Fibroblast of villous mesenchyme (primary cell): Measurements from ENCODE around the gene ASF1B. TPM values are rescaled to one million over a fixed set of nuclear protein-coding genes. Genes with fewer than 3 reads are reported as not detected.

Source experiments
- DNase-seq: peaks from one replicate; pipeline ENCODE4 v3.0.0-alpha.2; 2010; ENCODE audit warnings: low read depth
- H3K4me3 ChIP-seq: 2 replicates; pipeline ENCODE4 v1.5.1; 2011; ENCODE audit warnings: low read depth, mild to moderate bottlenecking, low read length
- total RNA-seq: library from RNA; depleted of rRNA; stranded (reverse); fragments of >200 nt; gene quantifications from 2 replicates; pipeline ENCODE4 v1.2.3, GENCODE V29; 2012
- TF ChIP-seq, protein P1 (sequence below): IDR thresholded peaks from 2 replicates; pipeline ENCODE4 v1.5.1; 2012; ENCODE audit warnings: low read depth, mild to moderate bottlenecking, low read length; ENCODE audit not compliant: insufficient read depth

The ASF1B gene
- total RNA-seq, 1 donor: 8.2 TPM

DNA sequence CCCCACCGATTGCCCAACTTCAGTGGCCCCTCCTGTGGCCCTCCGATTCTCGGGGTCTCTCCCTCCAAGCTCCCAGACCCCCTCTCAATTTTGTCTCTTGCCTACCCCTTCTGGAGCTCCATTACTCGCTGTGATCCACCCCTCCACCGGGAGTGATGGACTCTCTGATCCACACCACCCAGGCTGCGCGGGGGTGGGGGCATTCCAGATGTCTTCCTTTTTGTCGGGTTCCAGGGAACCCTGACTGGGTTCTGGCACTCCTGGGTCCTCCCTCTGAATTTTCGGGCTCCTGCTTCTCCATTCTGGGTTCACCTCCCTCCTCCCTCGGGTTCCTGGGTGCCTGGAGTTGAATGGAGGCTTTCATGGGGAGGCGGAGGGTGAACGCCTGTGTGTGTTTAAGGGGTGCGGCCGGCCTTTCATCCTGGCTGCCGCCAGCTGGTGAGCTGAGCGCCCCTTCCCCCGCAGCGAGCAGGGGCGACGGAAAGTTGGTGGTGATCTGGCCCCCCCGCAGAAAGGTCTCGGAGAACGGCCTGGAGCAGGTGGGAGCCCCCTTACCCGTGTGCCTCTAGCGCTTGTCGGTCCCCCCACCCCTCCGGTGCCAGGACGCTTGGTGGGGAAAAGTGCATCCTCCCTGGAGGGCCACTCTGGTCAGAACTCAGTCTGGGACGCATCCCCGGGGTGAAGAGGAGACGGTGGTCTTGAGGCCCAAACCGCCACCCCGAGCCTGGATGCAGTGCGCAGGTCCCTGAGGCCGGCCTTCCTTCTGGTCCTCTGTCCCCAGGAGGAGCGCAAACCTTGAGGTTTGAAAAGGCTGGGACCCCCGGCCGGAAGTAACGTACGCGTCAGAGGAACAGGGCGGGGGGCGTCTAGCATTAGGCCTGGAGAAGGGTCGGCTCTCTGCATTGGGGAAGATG lies 62.2 kb downstream of the ASF1B start:
- TF ChIP-seq, protein P1, sequence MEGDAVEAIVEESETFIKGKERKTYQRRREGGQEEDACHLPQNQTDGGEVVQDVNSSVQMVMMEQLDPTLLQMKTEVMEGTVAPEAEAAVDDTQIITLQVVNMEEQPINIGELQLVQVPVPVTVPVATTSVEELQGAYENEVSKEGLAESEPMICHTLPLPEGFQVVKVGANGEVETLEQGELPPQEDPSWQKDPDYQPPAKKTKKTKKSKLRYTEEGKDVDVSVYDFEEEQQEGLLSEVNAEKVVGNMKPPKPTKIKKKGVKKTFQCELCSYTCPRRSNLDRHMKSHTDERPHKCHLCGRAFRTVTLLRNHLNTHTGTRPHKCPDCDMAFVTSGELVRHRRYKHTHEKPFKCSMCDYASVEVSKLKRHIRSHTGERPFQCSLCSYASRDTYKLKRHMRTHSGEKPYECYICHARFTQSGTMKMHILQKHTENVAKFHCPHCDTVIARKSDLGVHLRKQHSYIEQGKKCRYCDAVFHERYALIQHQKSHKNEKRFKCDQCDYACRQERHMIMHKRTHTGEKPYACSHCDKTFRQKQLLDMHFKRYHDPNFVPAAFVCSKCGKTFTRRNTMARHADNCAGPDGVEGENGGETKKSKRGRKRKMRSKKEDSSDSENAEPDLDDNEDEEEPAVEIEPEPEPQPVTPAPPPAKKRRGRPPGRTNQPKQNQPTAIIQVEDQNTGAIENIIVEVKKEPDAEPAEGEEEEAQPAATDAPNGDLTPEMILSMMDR: no peak
- H3K4me3 ChIP-seq: peak overlapping the region; percentile 71
- DNase-seq: no peak

DNA sequence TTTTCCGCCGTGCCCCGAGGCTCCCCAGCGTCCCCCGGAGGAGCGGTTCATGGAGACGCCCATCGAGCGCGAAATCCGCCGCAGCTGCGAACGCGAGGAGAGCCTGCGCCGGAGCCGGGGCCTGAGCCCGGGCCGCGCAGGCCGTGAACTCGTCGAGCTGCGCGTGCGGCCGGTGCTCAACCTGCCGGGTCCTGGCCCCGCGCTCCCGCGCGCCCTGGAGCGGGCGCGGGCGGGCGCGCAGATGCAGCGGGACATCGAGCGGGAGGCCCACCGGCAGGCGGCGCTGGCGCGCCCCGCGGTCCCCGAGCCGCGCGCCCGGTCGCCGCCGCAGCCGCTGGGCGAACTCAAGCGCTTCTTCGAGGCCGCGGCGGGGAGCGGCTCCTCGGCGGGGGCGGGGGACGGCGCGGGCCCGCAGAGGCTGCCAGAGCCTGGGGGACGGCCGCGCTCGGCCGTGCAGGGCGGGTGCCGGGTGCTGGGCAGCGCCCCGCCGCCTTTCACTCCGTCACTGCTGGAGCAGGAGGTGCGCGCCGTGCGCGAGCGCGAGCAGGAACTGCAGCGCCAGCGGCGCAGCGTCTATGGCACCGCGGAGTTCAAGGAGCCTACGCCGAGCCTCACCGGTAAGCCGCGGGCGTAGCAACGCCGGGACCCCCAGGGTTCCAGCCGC lies 63.0 kb downstream of the ASF1B start:
- H3K4me3 ChIP-seq: peak overlapping the region; percentile 71
- TF ChIP-seq, protein P1: no peak
- peak; percentile 78 for DNase-seq

DNA sequence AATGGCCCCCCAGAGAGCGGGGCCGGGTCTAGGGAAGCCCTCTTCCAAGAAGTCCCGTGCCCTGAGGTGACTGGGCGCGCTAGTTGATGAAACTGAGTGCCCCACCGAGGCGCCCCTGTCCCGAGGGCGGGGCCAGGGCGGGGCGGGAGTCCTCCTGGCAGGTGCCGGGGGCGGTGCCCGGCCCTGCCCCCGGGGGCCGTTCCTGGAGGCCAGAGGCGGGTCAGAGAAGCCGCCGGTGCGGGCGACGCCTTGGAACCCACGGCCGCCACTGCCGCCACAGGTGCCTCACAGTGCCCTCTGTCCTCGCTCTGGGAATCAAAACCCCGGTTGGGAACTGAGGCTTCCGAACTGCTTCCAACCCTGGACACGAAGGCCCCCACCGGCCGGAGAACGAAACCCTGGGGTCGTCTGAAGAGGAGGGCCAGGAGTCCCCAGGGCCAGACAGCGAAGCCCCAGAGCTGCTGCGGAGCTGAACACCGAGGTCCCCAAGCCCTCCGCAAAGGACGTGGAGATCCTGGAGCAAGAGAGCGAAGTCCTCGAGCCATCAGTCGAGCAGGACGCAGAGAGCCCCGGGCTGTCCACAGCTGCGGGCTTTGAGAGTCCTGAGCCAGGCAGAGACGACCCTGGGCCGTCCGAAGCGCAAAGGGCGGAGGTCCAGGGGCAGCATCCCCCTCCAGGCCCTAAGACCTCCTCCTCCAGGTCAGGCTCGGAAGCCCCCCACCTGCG lies 63.7 kb downstream of the ASF1B start, which contains the start of gene MISP3:
Gene MISP3 (plus strand): TSS at position 252 of the 726 bp plus-strand sequence. CDS start 524 bp downstream, outside the sequence.
- TF ChIP-seq, protein P1: no peak
- peak; percentile 53 for DNase-seq
- peak within 1 kb of the TSS; percentile 71 for H3K4me3 ChIP-seq

DNA sequence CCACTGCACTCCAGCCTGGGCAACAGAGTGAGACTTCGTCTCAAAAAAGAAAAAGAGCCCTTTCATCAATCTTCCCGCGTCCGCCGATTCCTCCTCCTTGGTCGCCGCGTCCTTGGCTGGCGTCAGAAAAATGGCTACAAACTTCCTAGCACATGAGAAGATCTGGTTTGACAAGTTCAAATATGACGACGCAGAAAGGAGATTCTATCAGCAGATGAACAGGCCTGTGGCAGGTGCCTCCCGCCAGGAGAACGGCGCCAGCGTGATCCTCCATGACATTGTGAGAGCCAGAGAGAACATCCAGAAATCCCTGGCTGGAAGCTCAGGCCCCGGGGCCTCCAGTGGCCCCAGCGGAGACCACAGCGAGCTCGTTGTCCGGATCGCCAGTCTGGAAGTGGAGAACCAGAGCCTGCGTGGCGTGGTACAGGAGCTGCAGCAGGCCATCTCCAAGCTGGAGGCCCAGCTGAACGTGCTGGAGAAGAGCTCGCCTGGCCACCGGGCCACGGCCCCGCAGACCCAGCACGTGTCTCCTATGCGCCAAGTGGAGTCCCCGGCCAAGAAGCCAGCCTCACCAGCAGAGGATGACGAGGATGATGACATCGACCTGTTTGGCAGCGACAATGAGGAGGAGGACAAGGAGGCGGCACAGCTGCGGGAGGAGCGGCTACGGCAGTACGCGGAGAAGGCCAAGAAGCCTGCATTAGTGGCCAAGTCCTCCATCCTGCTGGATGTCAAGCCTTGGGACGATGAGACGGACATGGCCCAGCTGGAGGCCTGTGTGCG lies 65.9 kb downstream of the ASF1B start:
- no peak for DNase-seq
- no peak overlapping the region for H3K4me3 ChIP-seq
- TF ChIP-seq, protein P1: no peak

Other genes starting within 250 kb of the ASF1B start
- 0.32 and 0.43 TPM in 2 replicates for gene BRME1, start 230.5 kb downstream of the ASF1B start, total RNA-seq
- 18.6 and 22.9 TPM in 2 replicates for gene CC2D1A, start 230.4 kb downstream of the ASF1B start, total RNA-seq
- gene PODNL1, start 198.2 kb downstream of the ASF1B start, total RNA-seq: 2.6 TPM in 2 replicates
- gene DCAF15, start 184.1 kb downstream of the ASF1B start, total RNA-seq: 13.4 and 13.9 TPM in 2 replicates
- gene RFX1, start 130.3 kb downstream of the ASF1B start, total RNA-seq: 2.3 and 2.6 TPM in 2 replicates
- gene RLN3, start 108.4 kb downstream of the ASF1B start, total RNA-seq: not detected in 2 replicates
- gene IL27RA, start 104.8 kb downstream of the ASF1B start, total RNA-seq: 2.9 and 3.9 TPM in 2 replicates
- under 0.01 TPM in 1 of 2 replicates, not detected in the other for gene PALM3, start 74.5 kb downstream of the ASF1B start, total RNA-seq
- gene MISP3, start 63.8 kb downstream of the ASF1B start, total RNA-seq: under 0.01 and 0.32 TPM in 2 replicates
- gene C19orf67, start 50.8 kb downstream of the ASF1B start, total RNA-seq: not detected in 2 replicates
- gene SAMD1, start 45.8 kb downstream of the ASF1B start, total RNA-seq: 23.3 and 24.2 TPM in 2 replicates
- 50.1 and 50.3 TPM in 2 replicates for gene PRKACA, start 18.8 kb downstream of the ASF1B start, total RNA-seq
- 1.7 and 1.9 TPM in 2 replicates for gene ADGRL1, start 69.6 kb upstream of the ASF1B start, total RNA-seq
- gene ADGRE5, start 244.9 kb upstream of the ASF1B start, total RNA-seq: 40.9 and 48.4 TPM in 2 replicates